CD14-positive monocyte (primary cell): ENCODE measurements around the gene USP15. TPM values are rescaled to one million over a fixed set of nuclear protein-coding genes. Genes with fewer than 3 reads are reported as not detected.
A peak's percentile ranks its signal among the peaks of the same experiment; 100 is the strongest.

Source experiments
- DNase-seq, 3 donors: peaks; one replicate each; pipeline ENCODE4 v3.0.0-alpha.2; 2011 to 2022
- H2AFZ ChIP-seq: 2 replicates; pipeline ENCODE4 v1.6.0; 2012; ENCODE audit warnings: mild to moderate bottlenecking, low read depth, low read length, inconsistent platforms; ENCODE audit not compliant: insufficient read depth, poor library complexity, severe bottlenecking
- H3K27ac ChIP-seq, 2 donors: 1 replicate in 1 of 2; 2 replicates in 1 of 2; pipeline ENCODE4 v1.5.1; 2012 to 2013; ENCODE audit warnings: low read length in 2 of 2, control low read depth in 1 of 2, inconsistent platforms in 1 of 2, low read depth in 1 of 2, mild to moderate bottlenecking in 1 of 2
- H3K27me3 ChIP-seq, 2 donors: one replicate each; pipeline versions ENCODE4 v1.6.0 to v1.6.1; 2011 to 2013; ENCODE audit warnings: low read length in 2 of 2; ENCODE audit not compliant: control insufficient read depth in 2 of 2, insufficient read depth in 2 of 2
- H3K36me3 ChIP-seq, 2 donors: replicated peaks in 1 of 2; 1 replicate in 1 of 2; 2 replicates in 1 of 2; pipeline versions ENCODE4 v1.5.1 to v1.6.1; 2012 to 2013; ENCODE audit warnings: low read length in 2 of 2, control low read depth in 1 of 2, inconsistent platforms in 1 of 2, mild to moderate bottlenecking in 1 of 2; ENCODE audit not compliant: insufficient read depth in 2 of 2, control insufficient read depth in 1 of 2
- H3K4me1 ChIP-seq, 2 donors: 1 replicate in 1 of 2; 2 replicates in 1 of 2; pipeline versions ENCODE4 v1.5.1 to v1.6.1; 2012 to 2013; ENCODE audit warnings: low read length in 2 of 2, control low read depth in 1 of 2, inconsistent platforms in 1 of 2, mild to moderate bottlenecking in 1 of 2, moderate library complexity in 1 of 2; ENCODE audit not compliant: insufficient read depth in 2 of 2, control insufficient read depth in 1 of 2
- H3K4me2 ChIP-seq: replicated peaks from 2 replicates; pipeline ENCODE3; 2012; ENCODE audit warnings: low read length, moderate library complexity, mild to moderate bottlenecking; ENCODE audit not compliant: poor library complexity, severe bottlenecking; ENCODE audit errors: extremely low read depth
- H3K4me3 ChIP-seq, 3 experiments: fragments of 200-600 bp in 1 of 3; sonication (generic) in 1 of 3; replicated peaks in 1 of 3; 1 replicate in 2 of 3; 2 replicates in 1 of 3; pipeline ENCODE4 v1.5.1; 2011 to 2013; ENCODE audit warnings: low read length in 3 of 3, mild to moderate bottlenecking in 3 of 3, control low read depth in 2 of 3, low read depth in 2 of 3, inconsistent platforms in 1 of 3, moderate library complexity in 1 of 3
- H3K79me2 ChIP-seq: 2 replicates; pipeline ENCODE4 v1.6.0; 2012; ENCODE audit warnings: mild to moderate bottlenecking, control low read depth, inconsistent platforms, low read length, moderate library complexity; ENCODE audit not compliant: insufficient read depth
- H3K9ac ChIP-seq: 2 replicates; pipeline ENCODE4 v1.6.0; 2017; ENCODE audit warnings: low read length, mild to moderate bottlenecking; ENCODE audit not compliant: insufficient read depth, poor library complexity, severe bottlenecking
- H3K9me3 ChIP-seq, 2 donors: replicated peaks in 1 of 2; 1 replicate in 1 of 2; 2 replicates in 1 of 2; pipeline versions ENCODE4 v1.5.1 to v1.6.1; 2012 to 2013; ENCODE audit warnings: low read length in 2 of 2, control low read depth in 1 of 2; ENCODE audit not compliant: control insufficient read depth in 1 of 2, insufficient read depth in 1 of 2
- H4K20me1 ChIP-seq: 2 replicates; pipeline ENCODE4 v1.6.0; 2012; ENCODE audit warnings: mild to moderate bottlenecking, low read length, control low read depth, moderate library complexity; ENCODE audit not compliant: insufficient read depth
- H3K27ac Mint-ChIP-seq, 7 donors: one replicate each; pipeline ENCODE4 v1.8.0; 2020; ENCODE audit warnings: mild to moderate bottlenecking in 7 of 7, mixed read lengths in 7 of 7, moderate library complexity in 6 of 7, inconsistent platforms in 2 of 7
- H3K27me3 Mint-ChIP-seq, 3 donors: one replicate each; pipeline ENCODE4 v1.8.0; 2021 to 2022; ENCODE audit warnings: low read depth in 3 of 3, mild to moderate bottlenecking in 3 of 3, mixed read lengths in 3 of 3, moderate library complexity in 3 of 3, inconsistent platforms in 1 of 3
- H3K36me3 Mint-ChIP-seq, 2 donors: one replicate each; pipeline ENCODE4 v1.8.0; 2020; ENCODE audit warnings: mixed read lengths in 2 of 2, inconsistent platforms in 1 of 2, mild to moderate bottlenecking in 1 of 2
- H3K4me1 Mint-ChIP-seq: one replicate; pipeline ENCODE4 v1.8.0; 2020; ENCODE audit warnings: mild to moderate bottlenecking, mixed read lengths
- H3K4me3 Mint-ChIP-seq, 2 donors: one replicate each; pipeline ENCODE4 v1.8.0; 2020; ENCODE audit warnings: mild to moderate bottlenecking in 2 of 2, mixed read lengths in 2 of 2, moderate library complexity in 1 of 2
- H3K9me3 Mint-ChIP-seq, 7 donors: one replicate each; pipeline ENCODE4 v1.8.0; 2020 to 2022; ENCODE audit warnings: mixed read lengths in 7 of 7, mild to moderate bottlenecking in 6 of 7, moderate library complexity in 6 of 7, inconsistent platforms in 2 of 7
- WGBS: methylation state at CpG from one replicate; pipeline ENCODE4 v1.1.5; 2013; ENCODE audit warnings: missing lambda C conversion rate; ENCODE audit not compliant: insufficient coverage; 5-methylcytosine and 5-hydroxymethylcytosine counted together
- intact Hi-C, 2 donors: fragments of 100-400 bp; cut with micrococcal nuclease; formaldehyde crosslinking; loops; one replicate each; pipeline versions ENCODE4 v1.15.0 to v1.15.1; 2023
- polyA plus RNA-seq, 3 donors: library from polyadenylated mRNA; depleted of rRNA in 1 of 3; unstranded in 2 of 3; stranded (reverse) in 1 of 3; fragments of 300-500 nt in 2 of 3; fragments of >200 nt in 1 of 3; fragmentation: Illumina TruSeq in 2 of 3; gene quantifications; 1 replicate in 2 of 3; 2 replicates in 1 of 3; pipeline ENCODE4 v1.2.3, GENCODE V29; 2012 to 2021
- TF ChIP-seq, protein P1 (sequence below): fragments of 200-600 bp; IDR thresholded peaks from one replicate; pipeline ENCODE4 v1.8.0; 2022; ENCODE audit warnings: antibody characterized with exemption, mild to moderate bottlenecking

The USP15 gene
- polyA plus RNA-seq, 3 donors: 146 to 449 (median 180) TPM

DNA sequence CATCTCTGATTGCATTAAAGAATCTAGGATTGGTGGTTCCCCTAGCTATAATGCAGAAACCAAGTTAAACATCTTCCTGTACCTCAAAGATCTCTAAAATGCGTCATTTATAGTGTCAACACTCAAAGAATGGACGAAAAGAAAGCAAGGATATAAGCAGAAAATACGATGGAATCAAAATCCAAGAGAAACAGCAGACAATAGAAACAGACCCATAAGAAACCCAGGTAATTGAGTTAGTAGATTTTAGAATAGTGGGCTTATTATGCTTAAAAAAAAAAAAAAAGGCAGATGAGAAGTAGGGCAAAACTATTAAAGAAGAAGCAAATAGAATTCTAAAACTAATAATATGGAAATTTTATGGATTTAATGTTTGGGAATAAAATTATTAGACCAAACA, 44.4 kb downstream of the USP15 start:
- H3K4me2 ChIP-seq: no peak overlapping the region
- DNase-seq: no peak
- H3K27me3 ChIP-seq: no peaks in the 10 kb centered on the region
- intact Hi-C loops: no loop called here
- peaks cover 59 to 84% of the 10 kb centered on the region in 2 donors for H3K36me3 ChIP-seq
- peaks cover 100% of the 10 kb centered on the region for H3K79me2 ChIP-seq
- H3K9me3 Mint-ChIP-seq: peaks cover 0 to 3% (median 0%) of the 10 kb centered on the region in 7 donors
- peak overlapping the region in 1 of 7 donors; percentile 2 for H3K27ac Mint-ChIP-seq
- TF ChIP-seq, protein P1, sequence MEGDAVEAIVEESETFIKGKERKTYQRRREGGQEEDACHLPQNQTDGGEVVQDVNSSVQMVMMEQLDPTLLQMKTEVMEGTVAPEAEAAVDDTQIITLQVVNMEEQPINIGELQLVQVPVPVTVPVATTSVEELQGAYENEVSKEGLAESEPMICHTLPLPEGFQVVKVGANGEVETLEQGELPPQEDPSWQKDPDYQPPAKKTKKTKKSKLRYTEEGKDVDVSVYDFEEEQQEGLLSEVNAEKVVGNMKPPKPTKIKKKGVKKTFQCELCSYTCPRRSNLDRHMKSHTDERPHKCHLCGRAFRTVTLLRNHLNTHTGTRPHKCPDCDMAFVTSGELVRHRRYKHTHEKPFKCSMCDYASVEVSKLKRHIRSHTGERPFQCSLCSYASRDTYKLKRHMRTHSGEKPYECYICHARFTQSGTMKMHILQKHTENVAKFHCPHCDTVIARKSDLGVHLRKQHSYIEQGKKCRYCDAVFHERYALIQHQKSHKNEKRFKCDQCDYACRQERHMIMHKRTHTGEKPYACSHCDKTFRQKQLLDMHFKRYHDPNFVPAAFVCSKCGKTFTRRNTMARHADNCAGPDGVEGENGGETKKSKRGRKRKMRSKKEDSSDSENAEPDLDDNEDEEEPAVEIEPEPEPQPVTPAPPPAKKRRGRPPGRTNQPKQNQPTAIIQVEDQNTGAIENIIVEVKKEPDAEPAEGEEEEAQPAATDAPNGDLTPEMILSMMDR: no peak
- H3K36me3 Mint-ChIP-seq: peaks cover 63 to 72% of the 10 kb centered on the region in 2 donors
- peaks cover 21% of the 10 kb centered on the region for H3K4me1 Mint-ChIP-seq
- H3K4me1 ChIP-seq: no peaks in the 10 kb centered on the region
- no peaks in the 10 kb centered on the region for H3K27me3 Mint-ChIP-seq
- no peak overlapping the region for H3K4me3 Mint-ChIP-seq
- no peak overlapping the region for H2AFZ ChIP-seq
- H3K4me3 ChIP-seq: no peak overlapping the region
- no peak overlapping the region for H3K9ac ChIP-seq
- WGBS: no CpG with 5 or more reads among the region's 3 CpGs
- peaks cover 100% of the 10 kb centered on the region for H4K20me1 ChIP-seq
- H3K9me3 ChIP-seq: no peaks in the 10 kb centered on the region
- no peak overlapping the region for H3K27ac ChIP-seq

DNA sequence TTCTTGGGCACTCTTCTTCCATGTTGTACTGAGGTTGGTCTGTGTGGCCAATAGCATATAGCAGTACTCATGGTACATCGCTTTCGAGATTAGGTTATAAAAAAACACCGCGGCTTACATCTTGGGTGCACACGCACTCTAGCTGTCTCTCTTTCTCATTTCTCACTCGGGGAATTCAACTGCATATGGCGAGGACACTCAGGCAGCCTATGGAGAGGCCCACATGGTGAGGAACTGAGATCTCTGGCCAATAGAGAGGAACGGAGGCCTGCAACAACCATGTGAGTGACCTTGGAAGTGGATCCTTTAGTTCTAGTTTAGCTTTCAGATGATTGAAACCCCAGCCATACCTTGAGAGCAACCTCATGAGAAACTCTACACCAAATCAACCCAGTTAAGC, 45.6 kb downstream of the USP15 start:
- Histone ChIP-seq H3K4me3 (no peak overlapping the region), H4K20me1 (peaks cover 100% of the 10 kb centered on the region), H3K4me2 (no peak overlapping the region), H3K79me2 (peaks cover 100% of the 10 kb centered on the region), H3K36me3 (peaks cover 63 to 89% of the 10 kb centered on the region in 2 donors), H3K27ac (peak overlapping the region in 1 of 2 donors; percentile 0), H2AFZ (no peak overlapping the region), H3K27me3 (no peaks in the 10 kb centered on the region), H3K4me1 (no peaks in the 10 kb centered on the region), H3K9me3 (no peaks in the 10 kb centered on the region), H3K9ac (no peak overlapping the region)
- no peak overlapping the region for H3K4me3 Mint-ChIP-seq
- H3K4me1 Mint-ChIP-seq: peaks cover 13% of the 10 kb centered on the region
- TF ChIP-seq, protein P1: no peak
- 94% methylated on average over 5 of the region's 8 CpGs for WGBS
- intact Hi-C loops: no loop called here
- peaks cover 66 to 74% of the 10 kb centered on the region in 2 donors for H3K36me3 Mint-ChIP-seq
- H3K27me3 Mint-ChIP-seq: no peaks in the 10 kb centered on the region
- peak overlapping the region in 2 of 7 donors; percentile 14 to 38 for H3K27ac Mint-ChIP-seq
- H3K9me3 Mint-ChIP-seq: peaks cover 0 to 3% (median 0%) of the 10 kb centered on the region in 7 donors
- no peak for DNase-seq
